ENCODE data around the gene CHID1.

The CHID1 gene

DNA sequence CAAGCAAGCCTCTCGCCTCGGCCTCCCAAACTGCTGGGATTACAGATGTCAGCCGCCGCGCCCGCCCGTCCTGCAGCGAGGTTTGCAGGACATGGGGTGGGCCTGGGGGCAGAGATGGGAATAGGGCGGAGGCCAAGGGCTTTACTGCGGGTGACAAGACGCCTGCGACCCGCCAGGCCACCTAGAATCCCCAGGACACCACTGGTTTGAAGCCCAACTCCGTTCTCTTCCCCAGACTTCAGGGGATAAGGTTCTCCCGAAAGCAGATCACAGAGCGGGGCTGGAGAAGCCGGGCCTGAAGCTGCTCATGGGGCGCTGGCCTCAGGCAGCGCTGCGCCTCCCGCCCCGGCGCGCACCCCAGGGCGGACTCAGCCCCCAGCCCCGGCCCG is 68.6 kb downstream of the CHID1 start:
- peak overlapping the region; percentile 97 for H3K4me3 ChIP-seq (ENCODE audit: low read length, poor library complexity, severe bottlenecking)
- TF ChIP-seq EZH2phosphoT487 (IDR thresholded peaks at IDR 0.05; ENCODE audit: borderline replicate concordance), result no peak
- TF ChIP-seq, protein P1, sequence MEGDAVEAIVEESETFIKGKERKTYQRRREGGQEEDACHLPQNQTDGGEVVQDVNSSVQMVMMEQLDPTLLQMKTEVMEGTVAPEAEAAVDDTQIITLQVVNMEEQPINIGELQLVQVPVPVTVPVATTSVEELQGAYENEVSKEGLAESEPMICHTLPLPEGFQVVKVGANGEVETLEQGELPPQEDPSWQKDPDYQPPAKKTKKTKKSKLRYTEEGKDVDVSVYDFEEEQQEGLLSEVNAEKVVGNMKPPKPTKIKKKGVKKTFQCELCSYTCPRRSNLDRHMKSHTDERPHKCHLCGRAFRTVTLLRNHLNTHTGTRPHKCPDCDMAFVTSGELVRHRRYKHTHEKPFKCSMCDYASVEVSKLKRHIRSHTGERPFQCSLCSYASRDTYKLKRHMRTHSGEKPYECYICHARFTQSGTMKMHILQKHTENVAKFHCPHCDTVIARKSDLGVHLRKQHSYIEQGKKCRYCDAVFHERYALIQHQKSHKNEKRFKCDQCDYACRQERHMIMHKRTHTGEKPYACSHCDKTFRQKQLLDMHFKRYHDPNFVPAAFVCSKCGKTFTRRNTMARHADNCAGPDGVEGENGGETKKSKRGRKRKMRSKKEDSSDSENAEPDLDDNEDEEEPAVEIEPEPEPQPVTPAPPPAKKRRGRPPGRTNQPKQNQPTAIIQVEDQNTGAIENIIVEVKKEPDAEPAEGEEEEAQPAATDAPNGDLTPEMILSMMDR (conservative IDR thresholded peaks at IDR 0.05; ENCODE audit: low read length), result no peak
- peaks cover 28% of the 10 kb centered on the region for H4K20me1 ChIP-seq (ENCODE audit: insufficient read depth, low read length, poor library complexity, severe bottlenecking)
- no peaks in the 10 kb centered on the region for H3K27me3 ChIP-seq (ENCODE audit: insufficient read depth, low read length, poor library complexity, severe bottlenecking)
- H3K79me2 ChIP-seq (ENCODE audit: insufficient read depth, low read length), result peaks cover 31% of the 10 kb centered on the region
- no peaks in the 10 kb centered on the region for H3F3A ChIP-seq (ENCODE audit: low read depth)
- H3K9ac ChIP-seq (ENCODE audit: low read depth, low read length, poor library complexity, severe bottlenecking), result peak overlapping the region; percentile 88
- peak overlapping the region; percentile 71 for H3K4me2 ChIP-seq (ENCODE audit: low read depth, low read length, poor library complexity, severe bottlenecking)
- H3K9me2 ChIP-seq (replicated peaks; ENCODE audit: low read depth, low read length), result no peaks in the 10 kb centered on the region
- peaks cover 49% of the 10 kb centered on the region for H3K4me1 ChIP-seq (ENCODE audit: insufficient read depth, low read length, poor library complexity, severe bottlenecking)
- H3K9me3 ChIP-seq (ENCODE audit: insufficient read depth, low read depth, low read length), result no peaks in the 10 kb centered on the region
- peak overlapping the region; percentile 99; the same call in 1 of the 2 replicates for H2AFZ ChIP-seq (ENCODE audit: low read length)
- H3K36me3 ChIP-seq (ENCODE audit: insufficient read depth, low read length), result peaks cover 13% of the 10 kb centered on the region; the same call in 1 of the 2 replicates

GRCh38 chr11:839875-840617 is 70.6 kb downstream of the CHID1 start:
- TF ChIP-seq EZH2phosphoT487 (IDR thresholded peaks at IDR 0.05; ENCODE audit: borderline replicate concordance), result no peak
- TF ChIP-seq, protein P1 (conservative IDR thresholded peaks at IDR 0.05; ENCODE audit: low read length), result peak; percentile 54
- Histone ChIP-seq H2AFZ (ENCODE audit: low read length) (no peak overlapping the region), H3K9ac (ENCODE audit: low read depth, low read length, poor library complexity, severe bottlenecking) (peak overlapping the region; percentile 88), H3K4me2 (ENCODE audit: low read depth, low read length, poor library complexity, severe bottlenecking) (peak overlapping the region; percentile 71), H3K4me1 (ENCODE audit: insufficient read depth, low read length, poor library complexity, severe bottlenecking) (peaks cover 31% of the 10 kb centered on the region), H3F3A (ENCODE audit: low read depth) (no peaks in the 10 kb centered on the region), H3K27me3 (ENCODE audit: insufficient read depth, low read length, poor library complexity, severe bottlenecking) (no peaks in the 10 kb centered on the region), H3K9me3 (ENCODE audit: insufficient read depth, low read depth, low read length) (no peaks in the 10 kb centered on the region), H3K36me3 (ENCODE audit: insufficient read depth, low read length) (peaks cover 13% of the 10 kb centered on the region; the same call in 1 of the 2 replicates), H3K79me2 (ENCODE audit: insufficient read depth, low read length) (peaks cover 31% of the 10 kb centered on the region), H3K4me3 (ENCODE audit: low read length, poor library complexity, severe bottlenecking) (peak overlapping the region; percentile 97), H4K20me1 (ENCODE audit: insufficient read depth, low read length, poor library complexity, severe bottlenecking) (peaks cover 31% of the 10 kb centered on the region), H3K9me2 (replicated peaks; ENCODE audit: low read depth, low read length) (no peaks in the 10 kb centered on the region)

DNA sequence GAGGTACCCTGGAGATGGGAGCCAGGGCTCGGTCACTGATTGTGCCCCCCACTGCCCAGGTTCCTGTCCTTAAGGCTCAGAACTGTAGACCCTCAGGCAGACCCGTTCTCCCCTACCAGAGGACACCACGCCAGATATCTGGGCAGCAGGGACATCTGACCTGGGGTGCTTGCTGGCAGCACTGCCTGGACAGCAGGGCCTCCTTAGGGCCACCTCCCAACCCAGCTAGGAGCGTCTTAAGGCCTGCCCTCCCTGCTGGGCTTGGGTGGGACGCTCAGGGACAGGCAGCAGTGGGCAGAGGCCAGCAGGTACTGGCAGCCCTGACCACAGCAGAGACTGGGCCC is 71.4 kb downstream of the CHID1 start:
- Histone ChIP-seq H3K9me2 (replicated peaks; ENCODE audit: low read depth, low read length) (no peaks in the 10 kb centered on the region), H3K27me3 (ENCODE audit: insufficient read depth, low read length, poor library complexity, severe bottlenecking) (no peaks in the 10 kb centered on the region), H3K4me2 (ENCODE audit: low read depth, low read length, poor library complexity, severe bottlenecking) (no peak overlapping the region), H4K20me1 (ENCODE audit: insufficient read depth, low read length, poor library complexity, severe bottlenecking) (peaks cover 31% of the 10 kb centered on the region), H3K79me2 (ENCODE audit: insufficient read depth, low read length) (peaks cover 31% of the 10 kb centered on the region), H3K4me3 (ENCODE audit: low read length, poor library complexity, severe bottlenecking) (no peak overlapping the region), H3K9ac (ENCODE audit: low read depth, low read length, poor library complexity, severe bottlenecking) (no peak overlapping the region), H3K9me3 (ENCODE audit: insufficient read depth, low read depth, low read length) (no peaks in the 10 kb centered on the region), H3F3A (ENCODE audit: low read depth) (no peaks in the 10 kb centered on the region), H3K4me1 (ENCODE audit: insufficient read depth, low read length, poor library complexity, severe bottlenecking) (peaks cover 34% of the 10 kb centered on the region), H2AFZ (ENCODE audit: low read length) (no peak overlapping the region), H3K36me3 (ENCODE audit: insufficient read depth, low read length) (peaks cover 13% of the 10 kb centered on the region; the same call in 1 of the 2 replicates)
- no peak for TF ChIP-seq EZH2phosphoT487 (IDR thresholded peaks at IDR 0.05; ENCODE audit: borderline replicate concordance)
- TF ChIP-seq, protein P1 (conservative IDR thresholded peaks at IDR 0.05; ENCODE audit: low read length), result no peak
